H9 (cell line): ENCODE results near the gene SOCS7. TPM values are rescaled to one million over a fixed set of nuclear protein-coding genes. Genes with fewer than 3 reads are reported as not detected.

ENCODE experiments used
- DNase-seq: peaks from one replicate; pipeline ENCODE4 v3.0.0-alpha.2; 2017
- H2AFZ ChIP-seq: one replicate; pipeline ENCODE4 v1.6.1; 2013; ENCODE audit warnings: mild to moderate bottlenecking, low read length, control low read depth, moderate library complexity
- H2AK5ac ChIP-seq: 2 replicates; pipeline ENCODE4 v1.6.1; 2013; ENCODE audit warnings: low read length, control low read depth, mixed read lengths; ENCODE audit not compliant: insufficient read length
- H2BK120ac ChIP-seq: one replicate; pipeline ENCODE4 v1.6.1; 2013; ENCODE audit warnings: low read depth, mild to moderate bottlenecking, low read length, control low read depth, inconsistent platforms; ENCODE audit not compliant: poor library complexity, severe bottlenecking
- H2BK12ac ChIP-seq: 2 replicates; pipeline ENCODE4 v1.6.1; 2013; ENCODE audit warnings: low read length, control low read depth, mixed read lengths, low read depth; ENCODE audit not compliant: insufficient read length
- H2BK15ac ChIP-seq: 2 replicates; pipeline ENCODE4 v1.6.1; 2013; ENCODE audit warnings: low read depth, low read length, control low read depth
- H2BK20ac ChIP-seq: one replicate; pipeline ENCODE4 v1.6.1; 2013; ENCODE audit warnings: low read depth, mild to moderate bottlenecking, low read length, control low read depth, inconsistent platforms; ENCODE audit not compliant: poor library complexity, severe bottlenecking
- H2BK5ac ChIP-seq: 2 replicates; pipeline ENCODE4 v1.6.1; 2013; ENCODE audit warnings: low read length, control low read depth, mixed read lengths; ENCODE audit not compliant: insufficient read length
- H3K14ac ChIP-seq: 2 replicates; pipeline ENCODE4 v1.6.1; 2013; ENCODE audit warnings: low read length, control low read depth; ENCODE audit not compliant: insufficient read depth
- H3K18ac ChIP-seq: 2 replicates; pipeline ENCODE4 v1.6.1; 2013; ENCODE audit warnings: low read depth, mild to moderate bottlenecking, mixed read lengths, low read length, control low read depth; ENCODE audit not compliant: insufficient read length
- H3K23ac ChIP-seq: 2 replicates; pipeline ENCODE4 v1.6.1; 2013; ENCODE audit warnings: low read length, control low read depth, mixed read lengths, low read depth; ENCODE audit not compliant: insufficient read length
- H3K23me2 ChIP-seq: 2 replicates; pipeline ENCODE4 v1.6.1; 2013; ENCODE audit warnings: low read depth, mild to moderate bottlenecking, mixed read lengths, low read length, control low read depth; ENCODE audit not compliant: insufficient read length, poor library complexity, severe bottlenecking
- H3K27ac ChIP-seq: 2 replicates; pipeline ENCODE4 v1.5.1; 2013; ENCODE audit warnings: low read length, control low read depth, mixed read lengths, low read depth; ENCODE audit not compliant: insufficient read length
- H3K27me3 ChIP-seq: 2 replicates; pipeline ENCODE4 v1.6.1; 2013; ENCODE audit warnings: low read length, control low read depth, inconsistent platforms; ENCODE audit not compliant: insufficient read depth
- H3K4ac ChIP-seq: 2 replicates; pipeline ENCODE4 v1.6.1; 2013; ENCODE audit warnings: low read depth, mild to moderate bottlenecking, control low read depth, inconsistent platforms, low read length, moderate library complexity
- H3K4me1 ChIP-seq: 2 replicates; pipeline ENCODE4 v1.6.1; 2013; ENCODE audit warnings: low read length, control low read depth, inconsistent platforms; ENCODE audit not compliant: insufficient read depth
- H3K4me2 ChIP-seq: 2 replicates; pipeline ENCODE4 v1.6.1; 2013; ENCODE audit warnings: low read length, control low read depth, mixed read lengths; ENCODE audit not compliant: insufficient read length, insufficient read depth
- H3K56ac ChIP-seq: 2 replicates; pipeline ENCODE4 v1.6.1; 2013; ENCODE audit warnings: low read depth, mild to moderate bottlenecking, mixed read lengths, low read length, control low read depth; ENCODE audit not compliant: insufficient read length
- H3K79me1 ChIP-seq: 2 replicates; pipeline ENCODE4 v1.6.1; 2013; ENCODE audit warnings: low read depth, mild to moderate bottlenecking, moderate library complexity, low read length, control low read depth, inconsistent platforms; ENCODE audit not compliant: insufficient read depth, poor library complexity, severe bottlenecking
- H3K79me2 ChIP-seq: 2 replicates; pipeline ENCODE4 v1.6.1; 2013; ENCODE audit warnings: low read length, control low read depth, inconsistent platforms; ENCODE audit not compliant: insufficient read depth
- H3K9ac ChIP-seq: 2 replicates; pipeline ENCODE4 v1.6.1; 2013; ENCODE audit warnings: low read length, control low read depth, mixed read lengths; ENCODE audit not compliant: insufficient read length; ENCODE audit errors: extremely low read depth
- H3K9me3 ChIP-seq: one replicate; pipeline ENCODE4 v1.6.1; 2013; ENCODE audit warnings: low read depth, low read length, inconsistent platforms; ENCODE audit not compliant: control insufficient read depth
- H3T11ph ChIP-seq: one replicate; pipeline ENCODE4 v1.6.1; 2013; ENCODE audit warnings: mild to moderate bottlenecking, low read length, control low read depth, inconsistent platforms
- H4K20me1 ChIP-seq: one replicate; pipeline ENCODE4 v1.6.1; 2013; ENCODE audit not compliant: control insufficient read depth, insufficient read length, insufficient read depth
- H4K5ac ChIP-seq: 2 replicates; pipeline ENCODE4 v1.6.1; 2013; ENCODE audit warnings: low read depth, mild to moderate bottlenecking, mixed read lengths, low read length, control low read depth; ENCODE audit not compliant: insufficient read length
- H4K8ac ChIP-seq: replicated peaks from 2 replicates; pipeline ENCODE4 v1.6.1; 2013; ENCODE audit warnings: low read length, control low read depth, mixed read lengths, low read depth; ENCODE audit not compliant: insufficient read length
- H4K91ac ChIP-seq: 2 replicates; pipeline ENCODE4 v1.6.1; 2013; ENCODE audit warnings: low read depth, mild to moderate bottlenecking, moderate library complexity, mixed read lengths, low read length, control low read depth; ENCODE audit not compliant: insufficient read length
- H3K27ac Mint-ChIP-seq, 3 experiments: 2 replicates in 2 of 3; 3 replicates in 1 of 3; pipeline ENCODE4 v1.8.0; 2020 to 2021; ENCODE audit warnings: mixed read lengths in 3 of 3, mild to moderate bottlenecking in 1 of 3, moderate library complexity in 1 of 3
- H3K27me3 Mint-ChIP-seq: 2 replicates; pipeline ENCODE4 v1.8.0; 2021; ENCODE audit warnings: low read depth, mild to moderate bottlenecking, moderate library complexity, mixed read lengths
- H3K36me3 Mint-ChIP-seq, 3 experiments: 2 replicates in 2 of 3; 3 replicates in 1 of 3; pipeline ENCODE4 v1.8.0; 2020 to 2021; ENCODE audit warnings: low read depth in 3 of 3, mixed read lengths in 3 of 3; ENCODE audit not compliant: insufficient read depth in 1 of 3
- H3K4me1 Mint-ChIP-seq, 2 experiments: 2 replicates each; pipeline ENCODE4 v1.8.0; 2020; ENCODE audit warnings: mixed read lengths in 2 of 2
- H3K4me3 Mint-ChIP-seq, 2 experiments: 2 replicates in 1 of 2; 3 replicates in 1 of 2; pipeline ENCODE4 v1.8.0; 2020 to 2021; ENCODE audit warnings: mild to moderate bottlenecking in 2 of 2, mixed read lengths in 2 of 2, moderate library complexity in 1 of 2
- H3K9me3 Mint-ChIP-seq, 2 experiments: 2 replicates in 1 of 2; 3 replicates in 1 of 2; pipeline ENCODE4 v1.8.0; 2020; ENCODE audit warnings: mild to moderate bottlenecking in 2 of 2, mixed read lengths in 2 of 2, moderate library complexity in 1 of 2
- WGBS: extraction: QIAGEN DNeasy Blood & Tissue Kit; methylation state at CpG from one replicate; pipeline ENCODE4 v1.1.7; 2013; ENCODE audit warnings: missing lambda C conversion rate, low lambda C conversion rate, mixed read lengths; ENCODE audit not compliant: insufficient read length; ENCODE audit errors: extremely low coverage; 5-methylcytosine and 5-hydroxymethylcytosine counted together
- total RNA-seq: library from RNA; stranded (reverse); gene quantifications from 2 replicates; pipeline ENCODE4 v1.2.1, GENCODE V29; 2021
- TF ChIP-seq, protein P1 (sequence below): fragments of 200-600 bp; sonication (generic); conservative IDR thresholded peaks from 3 replicates; pipeline ENCODE4 v1.8.0; 2021; ENCODE audit warnings: antibody characterized with exemption, mild to moderate bottlenecking

The SOCS7 gene
- total RNA-seq, 1 experiment from 2014 or later = 31.0 TPM

DNA sequence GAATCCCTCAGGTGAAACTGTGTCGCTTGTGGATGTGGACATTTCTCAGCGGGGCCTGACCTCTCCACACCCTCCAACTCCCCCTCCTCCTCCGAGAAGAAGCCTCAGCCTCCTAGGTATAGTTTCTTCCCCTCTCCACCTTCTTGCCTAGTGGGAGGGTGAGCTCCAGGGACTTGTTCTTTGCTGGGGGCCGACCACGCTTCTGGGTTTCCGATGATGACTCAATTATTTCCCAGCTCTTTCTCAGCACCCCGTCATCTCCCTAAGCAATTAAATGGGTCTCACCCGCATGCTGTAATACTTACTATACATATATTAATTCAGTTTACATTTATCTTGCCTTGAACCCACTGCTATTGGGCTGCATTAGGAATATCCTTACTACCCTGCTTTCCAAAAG lies 13.1 kb downstream of the SOCS7 start:
- Mint-ChIP-seq H3K9me3 (no peaks in the 10 kb centered on the region), H3K4me3 (no peak overlapping the region), H3K4me1 (peaks cover 6 to 11% of the 10 kb centered on the region in 2 experiments; a peak in 3 of 4 replicates), H3K27ac (peak overlapping the region in 2 of 3 experiments; percentile 44 to 63; a peak in 3 of 7 replicates), H3K36me3 (peaks cover 18 to 30% (median 28%) of the 10 kb centered on the region in 3 experiments; a peak in 6 of 7 replicates), H3K27me3 (no peaks in the 10 kb centered on the region)
- Histone ChIP-seq H3K9me3 (no peaks in the 10 kb centered on the region), H4K91ac (no peak overlapping the region), H4K20me1 (no peaks in the 10 kb centered on the region), H3K79me2 (no peaks in the 10 kb centered on the region), H2BK5ac (no peak overlapping the region), H3K18ac (no peak overlapping the region), H3K14ac (no peak overlapping the region), H3K79me1 (no peaks in the 10 kb centered on the region), H3T11ph (no peak overlapping the region), H2BK20ac (no peak overlapping the region), H3K4me1 (peaks cover 5% of the 10 kb centered on the region; the same call in 1 of the 2 replicates), H3K23me2 (no peaks in the 10 kb centered on the region), H2AFZ (no peak overlapping the region), H3K4me2 (no peak overlapping the region), H4K5ac (no peak overlapping the region), H3K4ac (no peak overlapping the region), H3K9ac (no peak overlapping the region), H2AK5ac (no peak overlapping the region), H3K23ac (no peak overlapping the region), H2BK120ac (no peak overlapping the region), H3K56ac (no peak overlapping the region), H4K8ac (no peak overlapping the region), H3K27me3 (no peaks in the 10 kb centered on the region), H2BK12ac (no peak overlapping the region), H2BK15ac (no peak overlapping the region), H3K27ac (no peak overlapping the region)
- TF ChIP-seq, protein P1, sequence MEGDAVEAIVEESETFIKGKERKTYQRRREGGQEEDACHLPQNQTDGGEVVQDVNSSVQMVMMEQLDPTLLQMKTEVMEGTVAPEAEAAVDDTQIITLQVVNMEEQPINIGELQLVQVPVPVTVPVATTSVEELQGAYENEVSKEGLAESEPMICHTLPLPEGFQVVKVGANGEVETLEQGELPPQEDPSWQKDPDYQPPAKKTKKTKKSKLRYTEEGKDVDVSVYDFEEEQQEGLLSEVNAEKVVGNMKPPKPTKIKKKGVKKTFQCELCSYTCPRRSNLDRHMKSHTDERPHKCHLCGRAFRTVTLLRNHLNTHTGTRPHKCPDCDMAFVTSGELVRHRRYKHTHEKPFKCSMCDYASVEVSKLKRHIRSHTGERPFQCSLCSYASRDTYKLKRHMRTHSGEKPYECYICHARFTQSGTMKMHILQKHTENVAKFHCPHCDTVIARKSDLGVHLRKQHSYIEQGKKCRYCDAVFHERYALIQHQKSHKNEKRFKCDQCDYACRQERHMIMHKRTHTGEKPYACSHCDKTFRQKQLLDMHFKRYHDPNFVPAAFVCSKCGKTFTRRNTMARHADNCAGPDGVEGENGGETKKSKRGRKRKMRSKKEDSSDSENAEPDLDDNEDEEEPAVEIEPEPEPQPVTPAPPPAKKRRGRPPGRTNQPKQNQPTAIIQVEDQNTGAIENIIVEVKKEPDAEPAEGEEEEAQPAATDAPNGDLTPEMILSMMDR = no peak
- DNase-seq = no peak
- no CpG with 5 or more reads among the region's 8 CpGs for WGBS
